CD14-positive monocyte (primary cell): ENCODE data around the gene RAB31. TPM values are rescaled to one million over a fixed set of nuclear protein-coding genes. Genes with fewer than 3 reads are reported as not detected.

Experiments used
- DNase-seq, 3 donors: peaks; one replicate each; pipeline ENCODE4 v3.0.0-alpha.2; 2011 to 2022
- H2AFZ ChIP-seq: 2 replicates; pipeline ENCODE4 v1.6.0; 2012; ENCODE audit warnings: mild to moderate bottlenecking, low read depth, low read length, inconsistent platforms; ENCODE audit not compliant: insufficient read depth, poor library complexity, severe bottlenecking
- H3K27ac ChIP-seq, 2 donors: 1 replicate in 1 of 2; 2 replicates in 1 of 2; pipeline ENCODE4 v1.5.1; 2012 to 2013; ENCODE audit warnings: low read length in 2 of 2, control low read depth in 1 of 2, inconsistent platforms in 1 of 2, low read depth in 1 of 2, mild to moderate bottlenecking in 1 of 2
- H3K27me3 ChIP-seq, 2 donors: one replicate each; pipeline versions ENCODE4 v1.6.0 to v1.6.1; 2011 to 2013; ENCODE audit warnings: low read length in 2 of 2; ENCODE audit not compliant: control insufficient read depth in 2 of 2, insufficient read depth in 2 of 2
- H3K36me3 ChIP-seq, 2 donors: replicated peaks in 1 of 2; 1 replicate in 1 of 2; 2 replicates in 1 of 2; pipeline versions ENCODE4 v1.5.1 to v1.6.1; 2012 to 2013; ENCODE audit warnings: low read length in 2 of 2, control low read depth in 1 of 2, inconsistent platforms in 1 of 2, mild to moderate bottlenecking in 1 of 2; ENCODE audit not compliant: insufficient read depth in 2 of 2, control insufficient read depth in 1 of 2
- H3K4me1 ChIP-seq, 2 donors: 1 replicate in 1 of 2; 2 replicates in 1 of 2; pipeline versions ENCODE4 v1.5.1 to v1.6.1; 2012 to 2013; ENCODE audit warnings: low read length in 2 of 2, control low read depth in 1 of 2, inconsistent platforms in 1 of 2, mild to moderate bottlenecking in 1 of 2, moderate library complexity in 1 of 2; ENCODE audit not compliant: insufficient read depth in 2 of 2, control insufficient read depth in 1 of 2
- H3K4me2 ChIP-seq: replicated peaks from 2 replicates; pipeline ENCODE3; 2012; ENCODE audit warnings: low read length, moderate library complexity, mild to moderate bottlenecking; ENCODE audit not compliant: poor library complexity, severe bottlenecking; ENCODE audit errors: extremely low read depth
- H3K4me3 ChIP-seq, 3 experiments: fragments of 200-600 bp in 1 of 3; sonication (generic) in 1 of 3; replicated peaks in 1 of 3; 1 replicate in 2 of 3; 2 replicates in 1 of 3; pipeline ENCODE4 v1.5.1; 2011 to 2013; ENCODE audit warnings: low read length in 3 of 3, mild to moderate bottlenecking in 3 of 3, control low read depth in 2 of 3, low read depth in 2 of 3, inconsistent platforms in 1 of 3, moderate library complexity in 1 of 3
- H3K79me2 ChIP-seq: 2 replicates; pipeline ENCODE4 v1.6.0; 2012; ENCODE audit warnings: mild to moderate bottlenecking, control low read depth, inconsistent platforms, low read length, moderate library complexity; ENCODE audit not compliant: insufficient read depth
- H3K9ac ChIP-seq: 2 replicates; pipeline ENCODE4 v1.6.0; 2017; ENCODE audit warnings: low read length, mild to moderate bottlenecking; ENCODE audit not compliant: insufficient read depth, poor library complexity, severe bottlenecking
- H3K9me3 ChIP-seq, 2 donors: replicated peaks in 1 of 2; 1 replicate in 1 of 2; 2 replicates in 1 of 2; pipeline versions ENCODE4 v1.5.1 to v1.6.1; 2012 to 2013; ENCODE audit warnings: low read length in 2 of 2, control low read depth in 1 of 2; ENCODE audit not compliant: control insufficient read depth in 1 of 2, insufficient read depth in 1 of 2
- H4K20me1 ChIP-seq: 2 replicates; pipeline ENCODE4 v1.6.0; 2012; ENCODE audit warnings: mild to moderate bottlenecking, low read length, control low read depth, moderate library complexity; ENCODE audit not compliant: insufficient read depth
- H3K27ac Mint-ChIP-seq, 7 donors: one replicate each; pipeline ENCODE4 v1.8.0; 2020; ENCODE audit warnings: mild to moderate bottlenecking in 7 of 7, mixed read lengths in 7 of 7, moderate library complexity in 6 of 7, inconsistent platforms in 2 of 7
- H3K27me3 Mint-ChIP-seq, 3 donors: one replicate each; pipeline ENCODE4 v1.8.0; 2021 to 2022; ENCODE audit warnings: low read depth in 3 of 3, mild to moderate bottlenecking in 3 of 3, mixed read lengths in 3 of 3, moderate library complexity in 3 of 3, inconsistent platforms in 1 of 3
- H3K36me3 Mint-ChIP-seq, 2 donors: one replicate each; pipeline ENCODE4 v1.8.0; 2020; ENCODE audit warnings: mixed read lengths in 2 of 2, inconsistent platforms in 1 of 2, mild to moderate bottlenecking in 1 of 2
- H3K4me1 Mint-ChIP-seq: one replicate; pipeline ENCODE4 v1.8.0; 2020; ENCODE audit warnings: mild to moderate bottlenecking, mixed read lengths
- H3K4me3 Mint-ChIP-seq, 2 donors: one replicate each; pipeline ENCODE4 v1.8.0; 2020; ENCODE audit warnings: mild to moderate bottlenecking in 2 of 2, mixed read lengths in 2 of 2, moderate library complexity in 1 of 2
- H3K9me3 Mint-ChIP-seq, 7 donors: one replicate each; pipeline ENCODE4 v1.8.0; 2020 to 2022; ENCODE audit warnings: mixed read lengths in 7 of 7, mild to moderate bottlenecking in 6 of 7, moderate library complexity in 6 of 7, inconsistent platforms in 2 of 7
- WGBS: methylation state at CpG from one replicate; pipeline ENCODE4 v1.1.5; 2013; ENCODE audit warnings: missing lambda C conversion rate; ENCODE audit not compliant: insufficient coverage; 5-methylcytosine and 5-hydroxymethylcytosine counted together
- intact Hi-C, 2 donors: fragments of 100-400 bp; cut with micrococcal nuclease; formaldehyde crosslinking; loops; one replicate each; pipeline versions ENCODE4 v1.15.0 to v1.15.1; 2023
- polyA plus RNA-seq, 3 donors: library from polyadenylated mRNA; depleted of rRNA in 1 of 3; unstranded in 2 of 3; stranded (reverse) in 1 of 3; fragments of 300-500 nt in 2 of 3; fragments of >200 nt in 1 of 3; fragmentation: Illumina TruSeq in 2 of 3; gene quantifications; 1 replicate in 2 of 3; 2 replicates in 1 of 3; pipeline ENCODE4 v1.2.3, GENCODE V29; 2012 to 2021
- TF ChIP-seq, protein P1 (sequence below): fragments of 200-600 bp; IDR thresholded peaks from one replicate; pipeline ENCODE4 v1.8.0; 2022; ENCODE audit warnings: antibody characterized with exemption, mild to moderate bottlenecking

Gene RAB31
- polyA plus RNA-seq, 3 donors = 106 to 367 (median 348) TPM

DNA sequence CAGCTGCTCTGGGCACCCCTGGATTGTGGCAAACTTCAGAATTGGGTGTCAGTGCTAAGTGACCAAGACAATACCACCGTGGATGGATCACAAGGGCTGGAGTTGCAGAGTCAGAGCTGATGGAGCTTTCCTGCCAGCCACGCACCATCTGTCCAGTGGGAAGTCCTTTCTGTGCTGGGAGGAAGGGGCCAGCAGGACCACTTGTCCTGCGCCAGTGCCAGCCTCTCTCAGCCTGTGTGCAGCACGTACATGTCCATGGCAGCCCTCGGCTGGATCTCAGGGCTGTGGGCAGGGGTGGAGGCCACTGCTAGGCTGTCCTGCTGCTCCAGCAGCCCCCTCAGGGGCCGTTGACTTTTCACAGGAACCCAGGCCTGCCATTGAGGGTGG is 33.3 kb downstream of the RAB31 start:
- Mint-ChIP-seq H3K27me3 (no peaks in the 10 kb centered on the region), H3K36me3 (peaks cover 22 to 31% of the 10 kb centered on the region in 2 donors), H3K9me3 (peaks cover 0 to 2% (median 0%) of the 10 kb centered on the region in 7 donors), H3K4me3 (no peak overlapping the region), H3K27ac (peak overlapping the region in 5 of 7 donors; percentile 90 to 98 (median 96)), H3K4me1 (peaks cover 81% of the 10 kb centered on the region)
- WGBS = 92% methylated on average over 5 of the region's 6 CpGs
- H3K4me3 ChIP-seq = no peak overlapping the region
- no peaks in the 10 kb centered on the region for H3K9me3 ChIP-seq
- peaks cover 69 to 87% of the 10 kb centered on the region in 2 donors for H3K4me1 ChIP-seq
- H3K4me2 ChIP-seq = peak overlapping the region; percentile 70
- H2AFZ ChIP-seq = no peak overlapping the region
- peaks cover 82% of the 10 kb centered on the region for H4K20me1 ChIP-seq
- H3K27me3 ChIP-seq = no peaks in the 10 kb centered on the region
- H3K9ac ChIP-seq = no peak overlapping the region
- peak overlapping the region; percentile 49 to 89 for H3K27ac ChIP-seq
- H3K36me3 ChIP-seq = peaks cover 0 to 20% of the 10 kb centered on the region in 2 donors
- intact Hi-C loops = loop anchor here in 1 of 2 donors (5.0 kb wide), 1 partner anchor 41 kb away; no protein-coding TSS in a partner anchor
- TF ChIP-seq, protein P1, sequence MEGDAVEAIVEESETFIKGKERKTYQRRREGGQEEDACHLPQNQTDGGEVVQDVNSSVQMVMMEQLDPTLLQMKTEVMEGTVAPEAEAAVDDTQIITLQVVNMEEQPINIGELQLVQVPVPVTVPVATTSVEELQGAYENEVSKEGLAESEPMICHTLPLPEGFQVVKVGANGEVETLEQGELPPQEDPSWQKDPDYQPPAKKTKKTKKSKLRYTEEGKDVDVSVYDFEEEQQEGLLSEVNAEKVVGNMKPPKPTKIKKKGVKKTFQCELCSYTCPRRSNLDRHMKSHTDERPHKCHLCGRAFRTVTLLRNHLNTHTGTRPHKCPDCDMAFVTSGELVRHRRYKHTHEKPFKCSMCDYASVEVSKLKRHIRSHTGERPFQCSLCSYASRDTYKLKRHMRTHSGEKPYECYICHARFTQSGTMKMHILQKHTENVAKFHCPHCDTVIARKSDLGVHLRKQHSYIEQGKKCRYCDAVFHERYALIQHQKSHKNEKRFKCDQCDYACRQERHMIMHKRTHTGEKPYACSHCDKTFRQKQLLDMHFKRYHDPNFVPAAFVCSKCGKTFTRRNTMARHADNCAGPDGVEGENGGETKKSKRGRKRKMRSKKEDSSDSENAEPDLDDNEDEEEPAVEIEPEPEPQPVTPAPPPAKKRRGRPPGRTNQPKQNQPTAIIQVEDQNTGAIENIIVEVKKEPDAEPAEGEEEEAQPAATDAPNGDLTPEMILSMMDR = no peak
- DNase-seq = no peak
- peaks cover 99% of the 10 kb centered on the region for H3K79me2 ChIP-seq

DNA sequence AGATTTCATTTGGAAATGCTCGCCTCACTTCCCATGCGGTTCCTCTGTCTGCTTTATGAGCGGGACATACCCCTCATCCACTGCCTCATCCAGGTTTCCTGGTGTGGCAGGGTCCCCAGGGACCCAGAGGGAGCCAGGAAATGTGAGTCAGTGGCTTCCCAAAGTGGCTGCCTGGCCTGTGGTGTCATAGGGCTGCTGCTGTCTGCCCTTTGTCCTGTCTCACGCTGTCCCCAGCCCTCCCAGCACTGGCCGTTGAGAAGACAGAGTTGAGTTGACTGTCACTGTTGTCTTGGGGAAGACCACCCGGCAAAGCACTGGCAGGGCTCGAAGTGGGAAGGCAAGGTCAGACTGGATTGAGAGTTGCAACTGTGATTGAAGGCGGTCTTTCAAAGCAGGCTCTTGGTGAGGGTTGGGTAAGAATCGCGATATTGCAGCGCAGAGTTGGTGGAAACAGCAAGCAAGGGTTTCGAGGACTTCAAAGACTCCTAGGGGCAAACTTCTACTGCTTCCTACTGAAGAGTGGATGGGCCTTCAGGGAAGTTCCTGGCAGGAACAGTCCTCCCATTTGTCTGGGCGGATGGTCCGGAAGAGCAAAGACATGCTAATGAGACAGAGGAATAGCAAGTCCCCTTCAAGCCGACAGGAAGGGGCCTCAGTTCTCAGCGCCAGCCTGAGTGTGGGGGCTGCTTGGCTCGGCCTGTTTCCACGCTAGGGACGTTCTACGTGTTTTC is 33.9 kb downstream of the RAB31 start:
- Histone ChIP-seq H3K9me3 (no peaks in the 10 kb centered on the region), H3K4me1 (peaks cover 69 to 88% of the 10 kb centered on the region in 2 donors), H4K20me1 (peaks cover 77% of the 10 kb centered on the region), H3K9ac (peak overlapping the region; percentile 50), H2AFZ (no peak overlapping the region), H3K4me2 (peak overlapping the region; percentile 70), H3K36me3 (peaks cover 0 to 15% of the 10 kb centered on the region in 2 donors), H3K27me3 (no peaks in the 10 kb centered on the region), H3K79me2 (peaks cover 99% of the 10 kb centered on the region), H3K27ac (peak overlapping the region; percentile 49 to 89), H3K4me3 (peak overlapping the region in 1 of 3 experiments; percentile 66)
- Mint-ChIP-seq H3K27me3 (no peaks in the 10 kb centered on the region), H3K36me3 (peaks cover 20 to 29% of the 10 kb centered on the region in 2 donors), H3K27ac (peak overlapping the region; percentile 90 to 98 (median 96)), H3K9me3 (peaks cover 0 to 2% (median 0%) of the 10 kb centered on the region in 7 donors), H3K4me1 (peaks cover 85% of the 10 kb centered on the region), H3K4me3 (peak overlapping the region; percentile 76 to 83)
- TF ChIP-seq, protein P1 = no peak
- intact Hi-C loops = loop anchor here in 1 of 2 donors (5.0 kb wide), 1 partner anchor 40 kb away; no protein-coding TSS in a partner anchor
- WGBS = 52% methylated on average over 12 of the region's 20 CpGs
- peak in 2 of 3 donors; percentile 53 to 58 for DNase-seq
